Large intestine (tissue), 3 donors: ENCODE results near the gene TUFM. TPM values are rescaled to one million over a fixed set of nuclear protein-coding genes. Genes with fewer than 3 reads are reported as not detected.
A peak's percentile ranks its signal among the peaks of the same experiment; 100 is the strongest.

ENCODE experiments used
- DNase-seq, 2 donors: peaks; one replicate each; pipeline versions ENCODE4 v3.0.0 to v3.0.0-alpha.2; 2013
- H3K27ac ChIP-seq: one replicate; pipeline ENCODE4 v1.5.1; 2013; ENCODE audit warnings: low read length
- H3K27me3 ChIP-seq: 2 replicates; pipeline ENCODE4 v1.6.1; 2013; ENCODE audit warnings: low read length; ENCODE audit not compliant: control insufficient read depth, insufficient read depth
- H3K36me3 ChIP-seq: 2 replicates; pipeline ENCODE4 v1.6.1; 2013; ENCODE audit warnings: low read length; ENCODE audit not compliant: control insufficient read depth, insufficient read depth
- H3K4me1 ChIP-seq: one replicate; pipeline ENCODE4 v1.6.1; 2013; ENCODE audit warnings: low read length; ENCODE audit not compliant: control insufficient read depth, insufficient read depth
- H3K4me3 ChIP-seq: one replicate; pipeline ENCODE4 v1.5.1; 2013; ENCODE audit warnings: low read length
- H3K9me3 ChIP-seq: one replicate; pipeline ENCODE4 v1.6.1; 2013; ENCODE audit warnings: mild to moderate bottlenecking, low read depth, low read length, moderate library complexity; ENCODE audit not compliant: control insufficient read depth
- WGBS: methylation state at CpG from one replicate; pipeline ENCODE4 v1.1.5; 2013; ENCODE audit warnings: low lambda C conversion rate; ENCODE audit not compliant: insufficient coverage; 5-methylcytosine and 5-hydroxymethylcytosine counted together
- polyA plus RNA-seq: library from polyadenylated mRNA; unstranded; fragments of 120-200 nt; gene quantifications from one replicate; pipeline ENCODE4 v1.2.1, GENCODE V29; 2013

The TUFM gene
- polyA plus RNA-seq, 1 donor: 157 TPM

DNA sequence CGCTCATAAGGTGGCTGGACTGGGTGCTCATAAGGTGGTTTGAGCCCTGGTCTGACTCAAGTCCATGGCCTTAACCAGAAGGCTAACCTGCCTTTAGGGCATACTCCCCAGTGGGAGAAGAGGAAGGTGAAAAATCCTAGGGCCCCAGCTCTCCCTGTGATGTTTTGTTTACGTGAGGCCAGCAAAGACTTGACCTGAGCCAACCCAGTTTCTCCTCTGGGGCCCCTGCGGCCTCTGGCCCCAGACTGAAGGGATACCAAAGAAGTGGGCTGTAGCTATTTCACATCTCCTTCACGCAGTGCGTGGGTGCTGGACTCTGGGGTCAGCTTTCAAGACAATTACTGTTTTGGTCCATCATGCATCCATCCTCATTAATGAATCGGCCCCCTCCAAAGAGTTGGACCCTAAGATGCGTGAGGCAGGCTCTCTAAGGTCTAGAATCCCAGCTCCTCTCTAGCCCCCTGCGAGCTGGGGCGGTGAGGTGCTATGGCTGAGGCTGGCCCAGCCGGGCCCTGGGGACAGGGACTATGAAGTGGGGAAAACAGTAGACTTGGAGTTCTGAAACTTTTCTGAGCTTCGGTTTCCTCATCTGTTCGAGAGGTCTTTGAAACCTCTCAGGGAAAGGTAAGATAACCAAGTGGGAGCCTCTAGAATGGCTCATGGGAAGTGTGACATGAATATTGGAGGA is 19.0 kb upstream of the TUFM start:
- Histone ChIP-seq H3K9me3 (no peaks in the 10 kb centered on the region), H3K27me3 (no peaks in the 10 kb centered on the region), H3K4me1 (peaks cover 27% of the 10 kb centered on the region), H3K4me3 (peak overlapping the region; percentile 63), H3K27ac (peak overlapping the region; percentile 86), H3K36me3 (peaks cover 31% of the 10 kb centered on the region)
- peak in 1 of 2 donors; percentile 55 for DNase-seq
- no CpG with 5 or more reads among the region's 12 CpGs for WGBS

DNA sequence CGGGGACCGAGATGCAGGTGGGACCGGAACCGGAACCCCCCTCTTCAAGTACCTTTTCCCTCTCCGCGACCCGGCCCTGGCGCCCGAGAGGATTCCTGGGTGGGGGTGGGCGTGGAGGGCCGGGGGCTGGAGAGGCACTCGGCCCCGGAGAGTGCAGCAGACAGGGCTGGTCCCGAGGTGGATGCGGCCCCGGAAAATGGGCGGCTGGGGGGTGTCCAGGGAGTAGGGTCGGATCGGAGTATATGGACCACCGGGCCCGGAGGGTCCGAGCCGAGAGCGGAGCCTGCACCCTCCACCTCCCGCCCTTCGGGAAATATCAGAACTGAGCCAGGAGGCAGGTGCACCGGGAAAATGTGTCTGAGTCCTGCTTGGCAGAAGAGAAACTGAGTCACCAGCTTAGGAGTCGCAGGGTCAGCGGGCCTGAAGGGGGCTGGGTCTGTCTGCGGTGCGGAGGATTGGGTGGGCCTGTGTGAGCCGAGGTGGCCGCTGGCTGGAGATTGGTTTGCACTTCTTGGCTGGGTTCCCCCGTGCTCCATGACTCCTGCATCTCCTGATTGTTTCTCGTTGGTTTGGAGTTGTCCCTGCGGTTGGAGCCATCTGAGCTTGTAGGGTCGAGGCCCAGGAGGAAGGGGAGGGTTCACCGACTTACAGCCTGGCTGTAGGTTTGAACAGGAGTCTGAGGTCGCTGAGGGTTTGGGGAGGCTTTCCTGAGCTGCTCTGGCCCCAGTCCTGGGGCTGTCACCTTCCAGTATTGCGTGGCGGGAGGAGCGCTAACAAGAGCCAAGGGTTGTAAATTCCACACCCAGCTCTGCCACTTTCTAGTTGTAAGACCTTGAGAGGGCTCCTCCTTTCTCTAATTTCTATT is 18.0 kb upstream of the TUFM start:
- Histone ChIP-seq H3K36me3 (peaks cover 21% of the 10 kb centered on the region), H3K27me3 (no peaks in the 10 kb centered on the region), H3K27ac (peak overlapping the region; percentile 86), H3K4me1 (peaks cover 27% of the 10 kb centered on the region), H3K4me3 (peak overlapping the region; percentile 63), H3K9me3 (no peaks in the 10 kb centered on the region)
- no CpG with 5 or more reads among the region's 42 CpGs for WGBS
- DNase-seq: peak in 1 of 2 donors; percentile 71

DNA sequence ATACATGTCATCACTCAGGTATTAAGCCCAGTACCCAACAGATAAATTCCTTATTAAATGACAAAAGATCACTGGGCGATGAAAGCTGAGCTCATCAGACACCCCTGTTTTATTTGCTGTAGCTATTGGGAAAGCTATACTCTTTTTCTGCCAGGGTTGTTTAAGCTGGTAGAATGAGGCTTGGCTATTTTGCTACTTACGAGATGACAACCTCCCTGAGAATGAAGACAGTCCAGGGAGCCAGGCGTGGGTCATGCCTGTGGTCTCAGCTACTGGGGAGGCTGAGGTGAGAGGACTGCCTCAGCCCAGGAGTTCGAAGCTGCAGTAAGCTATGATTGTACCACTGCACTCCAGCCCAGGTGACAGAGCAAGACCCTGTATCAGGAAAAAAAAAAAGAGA is 13.2 kb upstream of the TUFM start:
- Histone ChIP-seq H3K4me3 (no peak overlapping the region), H3K4me1 (no peaks in the 10 kb centered on the region), H3K36me3 (no peaks in the 10 kb centered on the region), H3K9me3 (no peaks in the 10 kb centered on the region), H3K27me3 (no peaks in the 10 kb centered on the region), H3K27ac (no peak overlapping the region)
- WGBS: no CpG with 5 or more reads among the region's 4 CpGs
- DNase-seq: no peak

DNA sequence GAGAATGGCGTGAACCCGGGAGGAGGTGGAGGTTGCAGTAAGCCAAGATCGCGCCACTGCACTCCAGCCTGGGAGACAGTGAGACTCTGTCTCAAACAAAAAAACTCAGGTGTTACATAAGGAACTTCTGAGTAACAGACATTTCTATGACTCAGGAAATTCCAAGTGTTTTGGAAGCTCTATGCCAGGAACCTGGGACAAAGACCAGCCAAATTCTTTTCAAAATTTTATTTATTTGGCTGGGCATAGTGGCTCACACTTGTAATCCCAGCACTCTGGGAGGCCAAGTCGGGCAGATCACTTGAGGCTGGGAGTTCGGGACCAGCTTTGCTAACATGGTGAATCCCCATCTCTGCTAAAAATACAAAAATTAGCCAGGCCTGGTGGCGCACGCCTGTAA is 12.3 kb upstream of the TUFM start:
- H3K4me1 ChIP-seq: no peaks in the 10 kb centered on the region
- no CpG with 5 or more reads among the region's 8 CpGs for WGBS
- H3K27me3 ChIP-seq: no peaks in the 10 kb centered on the region
- H3K9me3 ChIP-seq: no peaks in the 10 kb centered on the region
- H3K27ac ChIP-seq: no peak overlapping the region
- no peak for DNase-seq
- no peaks in the 10 kb centered on the region for H3K36me3 ChIP-seq
- H3K4me3 ChIP-seq: no peak overlapping the region

DNA sequence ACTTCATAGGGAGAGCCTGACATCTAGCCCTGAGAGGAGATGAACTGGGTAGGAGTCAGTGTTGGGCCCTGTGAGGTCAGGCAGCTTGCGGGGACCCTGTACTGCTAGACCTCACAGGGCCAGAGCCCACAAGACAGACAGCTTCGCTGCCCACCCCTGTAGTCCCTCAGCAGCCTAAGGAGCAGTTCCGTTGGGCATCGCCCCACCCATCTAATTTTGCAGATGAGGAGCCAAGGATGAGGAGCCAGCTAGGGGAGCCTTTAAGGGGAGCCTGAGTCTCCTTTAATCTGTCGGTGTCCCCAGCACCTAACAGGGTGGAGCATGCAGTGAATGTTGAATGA is 755 bp upstream of the TUFM start:
- no CpG with 5 or more reads among the region's 5 CpGs for WGBS
- peak overlapping the region; percentile 68 for H3K27ac ChIP-seq
- peak overlapping the region; percentile 84 for H3K4me3 ChIP-seq
- H3K4me1 ChIP-seq: peaks cover 17% of the 10 kb centered on the region
- no peaks in the 10 kb centered on the region for H3K9me3 ChIP-seq
- H3K27me3 ChIP-seq: no peaks in the 10 kb centered on the region
- peaks cover 32% of the 10 kb centered on the region for H3K36me3 ChIP-seq
- DNase-seq: peak in 1 of 2 donors; percentile 18

DNA sequence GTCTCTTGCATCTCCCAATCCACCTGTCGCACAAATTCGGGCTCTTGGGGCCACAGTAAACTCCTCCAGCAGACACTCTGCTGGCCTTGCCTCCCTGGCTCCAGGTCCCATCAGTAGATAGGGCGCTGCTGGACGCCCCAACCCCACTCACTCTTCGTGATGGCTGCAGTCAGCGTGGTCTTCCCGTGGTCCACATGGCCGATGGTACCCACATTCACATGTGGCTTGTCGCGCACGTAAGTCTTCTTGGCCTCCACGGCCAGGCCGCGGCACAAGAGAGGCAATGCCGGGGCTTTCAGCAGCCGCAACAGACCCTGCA is 428 bp downstream of the TUFM start:
- Histone ChIP-seq H3K4me3 (peak overlapping the region; percentile 84), H3K27ac (peak overlapping the region; percentile 43), H3K9me3 (no peaks in the 10 kb centered on the region), H3K4me1 (peaks cover 17% of the 10 kb centered on the region), H3K36me3 (peaks cover 34% of the 10 kb centered on the region), H3K27me3 (no peaks in the 10 kb centered on the region)
- DNase-seq: peak in 1 of 2 donors; percentile 12
- no CpG with 5 or more reads among the region's 16 CpGs for WGBS

DNA sequence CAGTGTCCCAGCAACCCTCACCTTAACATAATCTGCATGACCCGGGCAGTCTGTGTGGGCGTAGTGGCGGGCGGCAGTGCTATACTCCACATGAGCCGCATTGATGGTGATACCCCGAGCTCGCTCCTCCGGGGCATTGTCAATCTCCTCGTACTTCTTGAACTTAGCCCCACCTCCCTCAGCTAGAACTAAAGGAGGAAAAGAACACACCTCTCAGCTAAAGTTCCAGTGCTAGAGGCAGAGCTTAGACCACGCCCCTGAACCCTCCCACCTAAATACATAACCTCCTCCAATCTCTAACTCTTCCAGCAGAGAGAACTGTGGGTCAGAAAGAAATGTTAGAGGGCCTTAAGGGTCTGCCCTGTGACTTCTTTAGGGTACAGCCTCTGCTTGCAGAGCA is 855 bp downstream of the TUFM start:
- H3K9me3 ChIP-seq: no peaks in the 10 kb centered on the region
- DNase-seq: peak; percentile 45 to 62
- H3K27me3 ChIP-seq: no peaks in the 10 kb centered on the region
- peaks cover 17% of the 10 kb centered on the region for H3K4me1 ChIP-seq
- WGBS: no CpG with 5 or more reads among the region's 10 CpGs
- H3K27ac ChIP-seq: peak overlapping the region; percentile 43
- peak overlapping the region; percentile 84 for H3K4me3 ChIP-seq
- peaks cover 34% of the 10 kb centered on the region for H3K36me3 ChIP-seq

DNA sequence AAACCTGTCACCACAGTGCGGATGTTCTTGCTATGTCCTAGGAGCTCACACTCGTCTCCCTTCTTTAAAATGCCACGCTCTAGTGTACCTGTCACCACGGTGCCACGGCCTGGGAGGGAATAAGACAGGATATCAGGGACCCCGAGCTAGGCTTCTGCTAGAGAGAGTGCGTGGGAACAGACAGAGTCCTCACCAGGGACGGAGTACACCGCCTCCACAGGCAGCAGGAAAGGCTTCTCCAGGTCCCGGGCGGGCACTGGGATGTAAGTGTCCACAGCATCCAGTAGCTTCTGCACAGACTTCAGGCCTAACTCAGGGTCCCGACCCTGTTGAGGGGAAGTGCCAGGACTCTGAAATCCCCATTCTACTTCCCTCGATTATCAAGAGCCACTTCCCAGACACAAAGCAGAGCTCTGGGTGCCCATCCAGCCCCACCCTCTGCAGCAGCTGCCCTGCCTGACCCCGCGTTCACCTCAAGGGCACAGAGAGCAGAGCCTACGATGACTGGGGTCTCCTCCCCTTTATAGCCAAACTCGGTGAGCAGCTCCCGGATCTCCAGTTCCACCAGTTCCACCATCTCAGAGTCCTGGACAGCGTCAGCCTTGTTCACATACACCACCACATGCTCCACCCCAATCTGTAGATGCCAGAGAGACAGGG is 1.8 kb downstream of the TUFM start:
- WGBS: no CpG with 5 or more reads among the region's 19 CpGs
- Histone ChIP-seq H3K9me3 (no peaks in the 10 kb centered on the region), H3K4me1 (peaks cover 17% of the 10 kb centered on the region), H3K27me3 (no peaks in the 10 kb centered on the region), H3K4me3 (no peak overlapping the region), H3K36me3 (peaks cover 34% of the 10 kb centered on the region), H3K27ac (no peak overlapping the region)
- DNase-seq: no peak

DNA sequence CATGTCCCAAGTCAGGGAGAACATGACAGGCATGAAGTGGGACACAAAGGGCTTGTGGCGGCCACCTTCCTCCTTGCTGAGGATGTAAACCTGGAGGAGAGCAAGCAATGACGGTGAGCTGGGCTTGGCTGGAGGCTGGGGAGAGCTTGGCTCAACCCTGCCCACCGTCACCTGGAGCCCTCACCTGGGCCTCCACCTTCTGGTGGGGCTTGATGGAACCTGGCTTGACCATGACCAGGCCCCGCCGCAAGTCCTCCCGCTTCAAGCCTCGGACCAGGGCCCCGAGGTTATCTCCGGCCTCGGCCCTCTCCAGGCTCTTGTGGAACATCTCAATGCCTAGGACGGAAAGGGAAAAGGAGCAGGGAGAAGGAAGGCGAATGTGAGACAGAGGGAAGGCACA is 2.4 kb downstream of the TUFM start:
- H3K9me3 ChIP-seq: no peaks in the 10 kb centered on the region
- no CpG with 5 or more reads among the region's 12 CpGs for WGBS
- H3K27ac ChIP-seq: no peak overlapping the region
- peaks cover 34% of the 10 kb centered on the region for H3K36me3 ChIP-seq
- H3K4me1 ChIP-seq: peaks cover 17% of the 10 kb centered on the region
- no peak for DNase-seq
- no peaks in the 10 kb centered on the region for H3K27me3 ChIP-seq
- H3K4me3 ChIP-seq: no peak overlapping the region

DNA sequence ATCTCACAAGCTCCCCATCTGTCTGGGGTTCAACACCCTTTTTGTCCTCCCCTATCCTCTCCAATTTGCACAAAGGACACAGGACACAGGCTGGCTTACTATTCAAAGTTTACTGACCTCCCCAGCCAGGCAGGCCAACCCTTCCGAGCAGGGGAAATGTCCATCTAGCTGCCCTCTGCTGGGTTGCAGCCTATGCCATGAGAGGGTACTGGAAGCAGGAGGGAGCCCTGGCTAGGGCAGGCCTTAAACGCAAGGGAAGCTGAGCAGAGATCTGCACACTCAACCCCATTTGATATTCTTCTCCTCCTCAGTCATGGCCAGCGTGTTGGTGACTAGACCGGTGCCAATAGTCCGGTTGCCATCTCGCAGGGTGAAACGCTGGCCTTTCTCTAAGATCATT is 3.5 kb downstream of the TUFM start:
- no peaks in the 10 kb centered on the region for H3K9me3 ChIP-seq
- H3K4me3 ChIP-seq: no peak overlapping the region
- peaks cover 41% of the 10 kb centered on the region for H3K36me3 ChIP-seq
- no peak overlapping the region for H3K27ac ChIP-seq
- no peak for DNase-seq
- WGBS: no CpG with 5 or more reads among the region's 7 CpGs
- peaks cover 17% of the 10 kb centered on the region for H3K4me1 ChIP-seq
- H3K27me3 ChIP-seq: no peaks in the 10 kb centered on the region
